ENCODE data around the gene SYNE1.

DNA sequence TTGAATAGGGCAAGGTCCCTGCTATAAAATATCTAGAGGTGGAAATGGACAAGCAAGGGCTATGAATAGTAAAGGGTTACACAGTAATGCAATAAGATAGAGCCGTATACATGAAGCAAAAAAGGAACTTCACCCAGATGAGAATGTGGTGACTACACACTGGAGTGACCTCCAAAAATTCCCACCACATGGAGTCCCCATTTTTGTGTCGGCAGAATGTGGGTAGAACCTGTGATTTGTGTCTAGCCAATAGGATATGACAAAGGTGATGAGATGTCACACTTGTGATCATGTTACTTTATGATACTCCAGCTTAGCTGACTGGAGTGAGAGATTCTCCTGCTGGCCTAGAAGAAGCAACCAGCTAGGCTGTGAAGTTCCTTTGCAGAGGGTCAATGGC, 96.8 kb downstream of the SYNE1 start:
- TF ChIP-seq, protein P1, sequence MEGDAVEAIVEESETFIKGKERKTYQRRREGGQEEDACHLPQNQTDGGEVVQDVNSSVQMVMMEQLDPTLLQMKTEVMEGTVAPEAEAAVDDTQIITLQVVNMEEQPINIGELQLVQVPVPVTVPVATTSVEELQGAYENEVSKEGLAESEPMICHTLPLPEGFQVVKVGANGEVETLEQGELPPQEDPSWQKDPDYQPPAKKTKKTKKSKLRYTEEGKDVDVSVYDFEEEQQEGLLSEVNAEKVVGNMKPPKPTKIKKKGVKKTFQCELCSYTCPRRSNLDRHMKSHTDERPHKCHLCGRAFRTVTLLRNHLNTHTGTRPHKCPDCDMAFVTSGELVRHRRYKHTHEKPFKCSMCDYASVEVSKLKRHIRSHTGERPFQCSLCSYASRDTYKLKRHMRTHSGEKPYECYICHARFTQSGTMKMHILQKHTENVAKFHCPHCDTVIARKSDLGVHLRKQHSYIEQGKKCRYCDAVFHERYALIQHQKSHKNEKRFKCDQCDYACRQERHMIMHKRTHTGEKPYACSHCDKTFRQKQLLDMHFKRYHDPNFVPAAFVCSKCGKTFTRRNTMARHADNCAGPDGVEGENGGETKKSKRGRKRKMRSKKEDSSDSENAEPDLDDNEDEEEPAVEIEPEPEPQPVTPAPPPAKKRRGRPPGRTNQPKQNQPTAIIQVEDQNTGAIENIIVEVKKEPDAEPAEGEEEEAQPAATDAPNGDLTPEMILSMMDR (IDR thresholded peaks at IDR 0.05; ENCODE audit: insufficient read depth, low read length, poor library complexity, severe bottlenecking) = no peak
- TF ChIP-seq EZH2phosphoT487 (conservative IDR thresholded peaks at IDR 0.05; ENCODE audit: low read length) = no peak

All from SU-DHL-6 (cell line).